B cell (primary cell): ENCODE measurements around the gene DLG3. TPM values are rescaled to one million over a fixed set of nuclear protein-coding genes. Genes with fewer than 3 reads are reported as not detected.

ENCODE experiments used
- ATAC-seq: fragments of 200-7000 bp; cut with Tn5 transposase; one replicate; pipeline ENCODE4 v1.10.0; 2021; ENCODE audit warnings: low read depth, mild to moderate bottlenecking, moderate number of reproducible peaks, moderate library complexity
- CTCF ChIA-PET: fragments of 350-600 bp; sonication (Branson Sonifier 250); formaldehyde crosslinking; loops from one replicate; lab custom pipeline; 2021; ENCODE audit warnings: antibody characterized with exemption, inconsistent platforms; lab: Charles Lee
- POLR2A ChIA-PET: fragments of 350-600 bp; sonication (Branson Sonifier 250); formaldehyde crosslinking; loops from one replicate; lab custom pipeline; 2021; ENCODE audit warnings: antibody characterized with exemption; lab: Charles Lee
- DNase-seq: peaks from one replicate; pipeline ENCODE4 v3.0.0; 2013
- H2AFZ ChIP-seq: 2 replicates; pipeline ENCODE4 v1.6.1; 2012; ENCODE audit warnings: mild to moderate bottlenecking, low read depth, low read length; ENCODE audit not compliant: insufficient read depth, poor library complexity, severe bottlenecking
- H3K27ac ChIP-seq, 2 donors: 1 replicate in 1 of 2; 2 replicates in 1 of 2; pipeline ENCODE4 v1.5.1; 2012 to 2013; ENCODE audit warnings: low read length in 2 of 2, mild to moderate bottlenecking in 2 of 2, moderate library complexity in 1 of 2
- H3K27me3 ChIP-seq, 4 experiments: fragments of 200-600 bp in 1 of 4; sonication (generic) in 1 of 4; replicated peaks in 1 of 4; 1 replicate in 2 of 4; 2 replicates in 2 of 4; pipeline versions ENCODE4 v1.6.1 to v1.7.0; 2013 to 2016; ENCODE audit warnings: low read length in 3 of 4, mild to moderate bottlenecking in 2 of 4, mixed read lengths in 1 of 4, moderate library complexity in 1 of 4; ENCODE audit not compliant: insufficient read depth in 4 of 4, control insufficient read depth in 3 of 4; ENCODE audit errors: control extremely low read depth in 1 of 4
- H3K36me3 ChIP-seq, 2 experiments: replicated peaks in 1 of 2; 1 replicate in 1 of 2; 2 replicates in 1 of 2; pipeline versions ENCODE4 v1.6.1 to v1.7.1; 2013; ENCODE audit warnings: low read length in 1 of 2; ENCODE audit not compliant: insufficient read depth in 2 of 2, control insufficient read depth in 1 of 2; ENCODE audit errors: control extremely low read depth in 1 of 2, extremely low read depth in 1 of 2
- H3K4me1 ChIP-seq, 2 donors: fragments of 200-600 bp in 1 of 2; sonication (generic) in 1 of 2; 1 replicate in 1 of 2; 2 replicates in 1 of 2; pipeline versions ENCODE4 v1.5.1 to v1.6.1; 2013 to 2017; ENCODE audit warnings: low read length in 2 of 2; ENCODE audit not compliant: control insufficient read depth in 2 of 2, insufficient read depth in 2 of 2
- H3K4me2 ChIP-seq: replicated peaks from 2 replicates; pipeline ENCODE3; 2012; ENCODE audit warnings: mild to moderate bottlenecking, low read depth, low read length; ENCODE audit not compliant: poor library complexity, severe bottlenecking
- H3K4me3 ChIP-seq, 5 experiments: fragments of 200-600 bp in 1 of 5; sonication (generic) in 1 of 5; 1 replicate in 3 of 5; 2 replicates in 2 of 5; pipeline versions ENCODE4 v1.5.1 to v1.7.0; 2011 to 2016; ENCODE audit warnings: low read length in 4 of 5, mild to moderate bottlenecking in 4 of 5, low read depth in 2 of 5, control low read depth in 1 of 5, moderate library complexity in 1 of 5; ENCODE audit not compliant: insufficient read depth in 1 of 5; ENCODE audit errors: control extremely low read depth in 1 of 5, extremely low read depth in 1 of 5
- H3K79me2 ChIP-seq: fragments of 200-600 bp; sonication (generic); one replicate; pipeline ENCODE4 v1.6.0; 2016; ENCODE audit warnings: low read length; ENCODE audit not compliant: control insufficient read depth, insufficient read depth
- H3K9ac ChIP-seq: fragments of 200-600 bp; sonication (generic); 2 replicates; pipeline ENCODE4 v1.6.1; 2017; ENCODE audit warnings: mild to moderate bottlenecking, low read length, moderate library complexity
- H3K9me3 ChIP-seq, 3 donors: one replicate each; pipeline versions ENCODE4 v1.6.1 to v1.7.1; 2013; ENCODE audit warnings: low read length in 2 of 3; ENCODE audit not compliant: control insufficient read depth in 2 of 3, insufficient read depth in 1 of 3; ENCODE audit errors: control extremely low read depth in 1 of 3
- H4K20me1 ChIP-seq: 2 replicates; pipeline ENCODE4 v1.6.0; 2012; ENCODE audit warnings: mild to moderate bottlenecking, low read length; ENCODE audit not compliant: insufficient read depth, control insufficient read depth, poor library complexity, severe bottlenecking
- H3K27ac Mint-ChIP-seq: one replicate; pipeline ENCODE4 v1.8.0; 2021; ENCODE audit warnings: mixed read lengths
- H3K27me3 Mint-ChIP-seq: one replicate; pipeline ENCODE4 v1.8.0; 2021; ENCODE audit warnings: mixed read lengths
- H3K4me1 Mint-ChIP-seq: one replicate; pipeline ENCODE4 v1.8.0; 2021; ENCODE audit warnings: mixed read lengths
- H3K4me3 Mint-ChIP-seq: one replicate; pipeline ENCODE4 v1.8.0; 2021; ENCODE audit warnings: mixed read lengths
- H3K9me3 Mint-ChIP-seq: one replicate; pipeline ENCODE4 v1.8.0; 2022; ENCODE audit warnings: mixed read lengths; ENCODE audit not compliant: insufficient read depth
- EZH2 ChIP-seq: IDR thresholded peaks from 2 replicates; pipeline ENCODE4 v1.6.1; 2012; ENCODE audit warnings: borderline replicate concordance, low read depth, mild to moderate bottlenecking, moderate library complexity, low read length; ENCODE audit not compliant: insufficient read depth, poor library complexity, severe bottlenecking
- WGBS: methylation state at CpG from one replicate; pipeline ENCODE4 v1.1.5; 2013; ENCODE audit warnings: missing lambda C conversion rate; ENCODE audit not compliant: insufficient coverage; 5-methylcytosine and 5-hydroxymethylcytosine counted together
- intact Hi-C: fragments of 100-400 bp; cut with micrococcal nuclease; formaldehyde crosslinking; loops from one replicate; pipeline ENCODE4 v1.10.0; 2022
- polyA plus RNA-seq: library from polyadenylated mRNA; depleted of rRNA; stranded (reverse); fragments of >200 nt; gene quantifications from 2 replicates; pipeline ENCODE4 v1.2.3, GENCODE V29; 2012
- total RNA-seq, 2 donors: library from RNA; stranded (reverse); fragments of 120-200 nt in 1 of 2; gene quantifications; 1 replicate in 1 of 2; 2 replicates in 1 of 2; pipeline versions ENCODE4 v1.2.3 to v1.2.4, GENCODE V29; 2013 to 2022
- TF ChIP-seq, protein P1 (sequence below): fragments of 200-600 bp; IDR thresholded peaks from one replicate; pipeline ENCODE4 v1.8.0; 2022; ENCODE audit warnings: antibody characterized with exemption, mild to moderate bottlenecking

The DLG3 gene
- total and polyA plus RNA-seq, 2 donors (not counting 1 experiment from before 2014, with no cell fraction given), result 1.5 to 6.9 TPM

DNA sequence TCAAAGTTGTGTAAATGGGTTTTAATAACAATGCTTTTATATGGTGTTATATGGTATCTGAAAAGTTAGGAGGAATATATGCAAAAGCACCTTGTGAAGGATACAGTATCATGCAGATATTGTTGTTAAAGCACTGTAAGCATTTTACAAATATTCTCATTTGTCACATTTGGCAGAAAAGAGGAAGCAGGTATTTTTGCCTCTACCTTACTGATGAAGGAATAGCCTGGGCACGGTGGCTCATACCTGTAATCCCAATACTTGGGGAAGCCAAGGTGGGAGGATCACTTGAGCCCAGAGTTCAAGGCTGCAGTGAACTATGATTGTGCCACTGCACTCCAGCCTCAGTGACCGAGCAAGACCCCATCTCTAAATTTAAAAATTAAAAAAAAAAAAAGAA, 33.7 kb upstream of the DLG3 start:
- no peak overlapping the region for H3K4me3 Mint-ChIP-seq
- no peaks in the 10 kb centered on the region for H3K36me3 ChIP-seq
- no peaks in the 10 kb centered on the region for H3K9me3 ChIP-seq
- no peaks in the 10 kb centered on the region for H3K27me3 Mint-ChIP-seq
- no peaks in the 10 kb centered on the region for H4K20me1 ChIP-seq
- no peak overlapping the region for H2AFZ ChIP-seq
- H3K27ac Mint-ChIP-seq, result no peak overlapping the region
- CTCF ChIA-PET, result no interaction called here
- DNase-seq, result no peak
- TF ChIP-seq, protein P1, sequence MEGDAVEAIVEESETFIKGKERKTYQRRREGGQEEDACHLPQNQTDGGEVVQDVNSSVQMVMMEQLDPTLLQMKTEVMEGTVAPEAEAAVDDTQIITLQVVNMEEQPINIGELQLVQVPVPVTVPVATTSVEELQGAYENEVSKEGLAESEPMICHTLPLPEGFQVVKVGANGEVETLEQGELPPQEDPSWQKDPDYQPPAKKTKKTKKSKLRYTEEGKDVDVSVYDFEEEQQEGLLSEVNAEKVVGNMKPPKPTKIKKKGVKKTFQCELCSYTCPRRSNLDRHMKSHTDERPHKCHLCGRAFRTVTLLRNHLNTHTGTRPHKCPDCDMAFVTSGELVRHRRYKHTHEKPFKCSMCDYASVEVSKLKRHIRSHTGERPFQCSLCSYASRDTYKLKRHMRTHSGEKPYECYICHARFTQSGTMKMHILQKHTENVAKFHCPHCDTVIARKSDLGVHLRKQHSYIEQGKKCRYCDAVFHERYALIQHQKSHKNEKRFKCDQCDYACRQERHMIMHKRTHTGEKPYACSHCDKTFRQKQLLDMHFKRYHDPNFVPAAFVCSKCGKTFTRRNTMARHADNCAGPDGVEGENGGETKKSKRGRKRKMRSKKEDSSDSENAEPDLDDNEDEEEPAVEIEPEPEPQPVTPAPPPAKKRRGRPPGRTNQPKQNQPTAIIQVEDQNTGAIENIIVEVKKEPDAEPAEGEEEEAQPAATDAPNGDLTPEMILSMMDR, result no peak
- no peak for TF ChIP-seq EZH2
- intact Hi-C loops, result no loop called here
- ATAC-seq, result no peak
- H3K27me3 ChIP-seq, result no peaks in the 10 kb centered on the region
- H3K27ac ChIP-seq, result no peak overlapping the region
- no peak overlapping the region for H3K4me3 ChIP-seq
- no peaks in the 10 kb centered on the region for H3K9me3 Mint-ChIP-seq
- peaks cover 4% of the 10 kb centered on the region for H3K4me1 Mint-ChIP-seq
- POLR2A ChIA-PET, result no interaction called here
- no peaks in the 10 kb centered on the region for H3K4me1 ChIP-seq
- no peak overlapping the region for H3K4me2 ChIP-seq
- no peaks in the 10 kb centered on the region for H3K79me2 ChIP-seq
- WGBS, result no CpG with 5 or more reads among the region's 2 CpGs
- H3K9ac ChIP-seq, result no peak overlapping the region

DNA sequence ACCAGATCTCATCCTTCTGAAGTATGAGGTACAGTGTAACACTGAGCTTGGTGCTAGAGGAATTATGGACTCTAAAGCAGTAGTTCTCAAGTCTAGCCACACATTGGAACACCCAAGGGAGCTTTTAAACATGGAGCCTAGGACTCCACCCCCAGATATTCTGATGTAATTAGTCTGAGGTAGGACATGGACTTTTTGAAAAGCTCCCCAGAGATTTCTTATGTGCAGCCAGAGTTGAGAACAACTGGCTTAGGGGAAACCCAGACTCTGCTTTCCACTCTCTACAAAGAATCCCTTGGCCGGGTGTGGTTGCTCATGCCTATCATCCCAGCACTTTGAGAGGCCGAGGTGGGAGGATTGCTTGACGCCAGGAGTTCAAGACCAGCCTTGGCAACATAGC, 33.2 kb upstream of the DLG3 start:
- Histone ChIP-seq H3K4me1 (no peaks in the 10 kb centered on the region), H3K36me3 (no peaks in the 10 kb centered on the region), H3K4me2 (no peak overlapping the region), H4K20me1 (no peaks in the 10 kb centered on the region), H3K79me2 (no peaks in the 10 kb centered on the region), H3K9ac (no peak overlapping the region), H3K27ac (no peak overlapping the region), H3K27me3 (no peaks in the 10 kb centered on the region), H3K9me3 (no peaks in the 10 kb centered on the region), H2AFZ (no peak overlapping the region), H3K4me3 (no peak overlapping the region)
- Mint-ChIP-seq H3K4me1 (peaks cover 4% of the 10 kb centered on the region), H3K9me3 (no peaks in the 10 kb centered on the region), H3K27me3 (no peaks in the 10 kb centered on the region), H3K4me3 (no peak overlapping the region), H3K27ac (no peak overlapping the region)
- ChIA-PET CTCF (no interaction called here), POLR2A (no interaction called here)
- no CpG with 5 or more reads among the region's 3 CpGs for WGBS
- DNase-seq (no peak), ATAC-seq (no peak)
- intact Hi-C loops, result no loop called here
- TF ChIP-seq EZH2, result no peak
- TF ChIP-seq, protein P1, result no peak
